Posterior vena cava (tissue), 2 donors: ENCODE results near the gene CEP162. TPM values are rescaled to one million over a fixed set of nuclear protein-coding genes. Genes with fewer than 3 reads are reported as not detected.
"Not testable (repeated sequence)": the region's sequence is repeated elsewhere in the genome, so short reads cannot be mapped to it uniquely, and the experiment has no call there.

Experiments
- DNase-seq: peaks from one replicate; pipeline ENCODE4 v3.0.0-alpha.2; 2020; ENCODE audit warnings: low spot score
- intact Hi-C, 2 donors: fragments of 100-400 bp; cut with DNase I; formaldehyde crosslinking; loops; one replicate each; pipeline versions ENCODE4 v1.14.1 to v1.14.2; 2022 to 2023
- total RNA-seq, 2 donors: library from RNA; stranded (reverse); fragmentation: NEBNext Ultra II Directional; extraction: Animal tissue kit (Norgen Biotek cat#: 25700); gene quantifications; one replicate each; pipeline ENCODE4 v1.2.1, GENCODE V29; 2021
- donor health status: DM: yes; HTN: yes; CAD: no.
- donor health status: DM: yes; HTN: yes; CAD: no.

CEP162 gene
- total RNA-seq, 2 donors from 2014 or later: 9.4 to 11.8 TPM

GRCh38 chr6:84166395-84166794 lies 61.0 kb downstream of the CEP162 start:
- intact Hi-C loops: no loop called here
- no peak for DNase-seq

DNA sequence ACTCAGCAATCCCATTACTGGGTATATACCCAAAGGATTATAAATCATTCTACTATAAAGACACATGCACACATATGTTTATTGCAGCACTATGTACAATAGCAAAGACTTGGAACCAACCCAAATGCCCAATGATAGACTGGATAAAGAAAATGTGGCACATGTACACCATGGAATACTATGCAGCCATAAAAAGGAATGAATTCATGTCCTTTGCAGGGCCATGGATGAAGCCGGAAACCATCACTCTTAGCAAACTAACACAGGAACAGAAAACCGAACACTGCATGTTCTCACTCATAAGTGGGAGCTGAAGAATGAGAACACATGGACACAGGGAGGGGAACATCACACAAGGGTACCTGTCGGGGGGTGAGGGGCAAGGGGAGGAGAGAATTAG lies 63.1 kb downstream of the CEP162 start:
- DNase-seq, intact Hi-C loops: not testable (repeated sequence)

DNA sequence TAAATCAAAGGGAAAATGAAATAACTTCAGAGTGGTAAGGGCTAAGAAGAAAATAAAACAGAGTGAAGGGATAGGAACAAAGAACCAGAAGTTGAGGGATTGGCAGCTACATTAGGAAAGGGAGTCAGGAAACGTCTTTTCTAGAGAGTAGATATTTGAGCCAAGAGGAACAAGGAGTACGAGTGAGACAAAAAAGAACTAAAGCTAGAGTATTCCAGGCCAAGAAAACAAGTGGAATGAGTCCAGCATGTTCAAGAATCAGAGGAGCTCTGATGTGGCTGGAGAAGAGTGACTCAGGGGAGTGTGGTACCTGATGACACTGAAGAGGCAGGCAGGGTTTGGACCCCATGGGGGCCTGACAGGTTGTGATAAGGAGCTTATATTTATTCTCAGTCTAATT lies 66.3 kb downstream of the CEP162 start:
- intact Hi-C loops: no loop called here

GRCh38 chr6:84156306-84156705 lies 71.1 kb downstream of the CEP162 start:
- DNase-seq: no peak
- intact Hi-C loops: no loop called here

More for the DNA sequence above, 66.3 kb downstream of the CEP162 start:
- DNase-seq: no peak

GRCh38 chr6:84151669-84152068 lies 75.8 kb downstream of the CEP162 start:
- DNase-seq: no peak
- intact Hi-C loops: no loop called here

DNA sequence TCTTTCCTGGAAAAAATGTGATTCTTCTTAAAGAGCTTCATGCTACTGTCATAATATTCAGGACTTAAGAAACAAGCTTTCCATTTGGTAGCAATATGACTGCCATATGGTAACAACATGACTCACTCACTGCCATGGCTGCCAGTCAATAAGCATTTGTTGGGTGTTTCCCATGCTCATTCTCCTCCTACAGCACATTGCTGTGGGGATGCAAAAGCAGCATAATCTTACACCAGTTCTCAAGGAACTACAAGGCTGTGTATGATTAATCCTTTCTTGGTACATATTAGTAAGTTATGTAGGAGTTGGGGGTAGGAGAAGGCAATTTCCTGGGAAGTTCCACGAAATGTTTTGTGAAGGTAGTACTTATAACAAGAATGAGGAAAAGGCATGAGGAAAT lies 76.7 kb downstream of the CEP162 start:
- no peak for DNase-seq
- intact Hi-C loops: no loop called here

DNA sequence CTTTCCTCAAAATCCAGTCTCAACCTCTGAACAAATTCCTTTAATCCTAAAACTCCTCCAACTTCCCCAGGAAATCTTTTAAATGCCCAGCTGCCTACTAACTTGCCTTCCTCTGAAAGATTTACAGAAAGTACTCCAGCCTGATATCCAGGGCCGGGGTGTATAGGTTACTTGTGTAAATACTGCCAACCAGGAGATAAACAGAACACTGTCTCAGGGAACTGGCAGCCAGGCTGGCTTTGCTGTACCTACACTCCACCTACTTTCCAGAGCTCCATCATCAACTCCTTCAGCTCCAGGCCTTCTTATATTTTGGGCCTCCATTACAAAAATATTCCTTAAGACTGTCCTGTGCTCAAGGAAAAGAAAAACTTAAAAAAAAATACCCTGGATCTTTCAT lies 85.9 kb downstream of the CEP162 start:
- DNase-seq: no peak
- intact Hi-C loops: no loop called here

GRCh38 chr6:84139311-84139710 lies 88.1 kb downstream of the CEP162 start:
- intact Hi-C loops: no loop called here
- DNase-seq: no peak

DNA sequence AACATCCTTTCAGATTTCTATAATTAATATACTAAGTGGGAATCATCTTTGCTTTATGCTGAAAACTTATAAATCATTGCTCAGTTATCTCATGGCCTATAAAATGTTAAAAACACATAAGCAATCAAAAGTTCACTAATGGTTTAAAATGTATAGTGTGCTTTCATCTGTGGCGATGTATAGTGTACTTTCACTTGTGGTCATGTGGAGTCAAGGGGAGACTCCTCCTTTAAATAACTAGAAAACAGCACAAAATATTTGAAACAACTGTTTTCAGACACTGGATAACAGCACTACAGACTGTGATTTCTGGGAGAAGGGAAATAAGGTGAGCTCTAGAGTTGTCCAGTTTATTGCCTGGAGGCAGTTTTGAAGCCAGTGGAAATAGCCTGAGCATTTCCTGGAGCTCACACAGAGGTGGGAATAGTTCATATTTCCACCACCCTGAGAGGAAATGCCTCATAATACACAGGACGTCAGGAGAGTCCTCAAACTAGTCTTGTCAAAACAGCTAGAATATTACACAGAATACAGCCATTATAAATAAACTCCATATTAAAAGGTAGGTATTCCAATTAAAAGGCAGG lies 89.4 kb downstream of the CEP162 start:
- DNase-seq: no peak
- intact Hi-C loops: no loop called here

DNA sequence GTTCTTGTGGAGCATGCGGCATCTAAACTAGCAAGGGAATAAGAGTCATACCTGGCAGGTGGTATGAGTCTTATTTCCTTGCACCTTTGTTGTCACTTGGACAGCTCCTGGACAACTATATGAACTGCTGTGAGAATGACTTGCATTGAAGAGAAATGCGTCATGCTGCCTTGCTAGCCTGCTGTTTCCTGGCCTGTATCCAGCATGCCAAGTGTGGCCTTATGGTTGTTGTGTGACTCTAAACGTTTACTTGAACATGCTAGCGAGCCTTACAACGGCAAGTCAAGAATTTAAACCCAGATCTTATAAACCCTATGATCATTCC lies 90.4 kb downstream of the CEP162 start:
- no peak for DNase-seq
- intact Hi-C loops: no loop called here

DNA sequence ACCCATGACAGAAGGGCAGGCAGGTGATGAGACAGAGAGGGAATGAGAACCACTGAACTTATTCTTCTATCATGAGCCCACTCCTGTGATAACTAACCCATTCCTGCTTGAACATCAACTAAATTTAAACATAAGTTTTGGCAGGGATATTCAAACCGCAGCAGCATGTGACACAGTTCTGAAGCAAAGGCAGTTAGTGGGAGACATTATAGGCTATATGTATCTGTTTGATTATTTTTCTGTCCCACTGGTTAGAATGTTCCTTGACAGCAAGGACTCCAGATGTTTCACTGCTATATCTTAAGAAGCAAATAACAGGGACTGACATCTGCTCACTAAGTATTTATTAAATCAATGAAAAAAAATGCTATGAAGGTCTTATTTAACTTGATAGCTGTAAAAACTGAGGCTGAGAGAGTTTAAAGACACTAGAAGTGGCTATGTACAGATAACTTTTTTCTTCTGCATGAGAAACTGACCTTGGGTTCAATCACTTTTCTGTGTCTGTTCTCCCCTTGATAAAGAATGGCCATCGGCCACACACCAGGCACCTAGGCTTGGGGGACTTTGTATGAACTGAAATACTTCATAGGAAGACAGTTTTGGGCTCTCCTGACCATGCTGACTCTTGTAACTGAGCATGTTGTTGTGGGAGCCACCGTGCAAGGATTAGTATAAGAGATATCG lies 90.9 kb downstream of the CEP162 start:
- no peak for DNase-seq
- intact Hi-C loops: no loop called here

DNA sequence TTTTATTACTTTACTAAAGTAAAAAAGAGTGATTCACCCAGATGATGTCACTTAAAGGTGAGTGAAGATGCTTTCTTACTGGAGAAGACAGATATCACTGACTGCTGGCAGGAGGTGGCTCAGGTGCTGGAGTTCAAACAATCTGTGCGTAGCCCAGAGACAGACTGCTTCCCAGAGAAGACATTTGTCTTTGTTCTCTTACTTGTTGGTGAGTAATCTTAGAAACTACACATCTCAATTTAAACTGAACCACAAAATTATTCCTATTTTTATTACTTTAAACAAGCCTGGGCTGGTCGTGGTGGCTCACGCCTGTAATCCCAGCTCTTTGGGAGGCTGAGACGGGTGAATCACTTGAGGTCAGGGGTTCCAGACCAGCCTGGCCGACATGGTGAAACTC lies 92.2 kb downstream of the CEP162 start:
- intact Hi-C loops: no loop called here
- no peak for DNase-seq

DNA sequence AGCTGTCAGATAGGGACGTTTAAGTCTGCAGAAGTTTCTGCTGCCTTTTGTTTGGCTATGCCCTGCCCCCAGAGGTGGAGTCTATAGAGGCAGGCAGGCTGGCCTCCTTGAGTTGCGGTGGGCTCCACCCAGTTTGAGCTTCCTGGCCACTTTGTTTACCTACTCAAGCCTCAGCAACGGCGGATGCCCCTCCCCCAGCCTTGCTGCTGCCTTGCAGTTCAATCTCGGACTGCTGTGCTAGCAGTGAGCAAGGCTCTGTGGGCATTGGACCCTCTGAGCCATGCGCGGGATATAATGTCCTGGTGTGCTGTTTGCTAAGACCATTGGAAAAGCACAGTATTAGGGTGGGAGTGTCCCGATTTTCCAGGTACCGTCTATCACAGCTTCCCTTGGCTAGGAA lies 94.1 kb downstream of the CEP162 start:
- DNase-seq, intact Hi-C loops: not testable (repeated sequence)

GRCh38 chr6:84129588-84129987 lies 97.9 kb downstream of the CEP162 start:
- intact Hi-C loops, DNase-seq: not testable (repeated sequence)

DNA sequence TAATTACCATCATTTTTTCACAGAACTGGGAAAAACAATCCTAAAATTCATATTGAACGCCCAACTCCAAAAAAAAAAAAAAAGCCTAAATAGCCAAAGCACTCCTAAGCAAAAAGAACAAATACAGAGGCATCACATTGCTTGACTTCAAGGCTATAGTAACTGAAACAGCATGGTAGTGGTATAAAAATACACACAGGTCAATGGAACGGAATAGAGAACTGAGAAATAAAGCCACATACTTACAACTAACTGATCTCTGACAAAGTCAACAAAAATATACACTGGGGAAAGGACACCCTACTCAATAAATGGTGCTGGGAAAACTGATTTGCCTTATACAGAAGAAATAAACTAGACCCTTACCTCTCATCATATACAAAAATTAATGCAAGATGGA lies 104.3 kb downstream of the CEP162 start:
- intact Hi-C loops: no loop called here
- DNase-seq: no peak

DNA sequence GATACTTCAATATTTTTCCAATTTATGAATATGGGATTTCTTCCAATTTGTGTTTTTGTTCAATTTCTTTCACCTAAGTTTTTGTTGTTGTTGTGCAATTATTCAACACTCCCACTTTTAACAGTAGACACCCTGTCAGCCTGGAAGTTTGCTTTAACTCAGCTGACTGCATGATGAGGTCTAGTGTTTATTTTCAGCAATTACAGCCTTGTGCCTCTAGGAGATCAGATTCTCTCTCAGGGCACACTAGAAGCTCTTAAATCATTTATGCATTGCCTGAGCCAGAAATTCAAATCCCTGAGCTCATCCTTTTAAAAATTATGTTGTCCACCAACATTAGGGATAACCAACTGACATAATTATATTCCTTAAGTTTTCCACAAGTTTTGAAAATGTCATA lies 108.2 kb downstream of the CEP162 start:
- DNase-seq: no peak
- intact Hi-C loops: no loop called here

DNA sequence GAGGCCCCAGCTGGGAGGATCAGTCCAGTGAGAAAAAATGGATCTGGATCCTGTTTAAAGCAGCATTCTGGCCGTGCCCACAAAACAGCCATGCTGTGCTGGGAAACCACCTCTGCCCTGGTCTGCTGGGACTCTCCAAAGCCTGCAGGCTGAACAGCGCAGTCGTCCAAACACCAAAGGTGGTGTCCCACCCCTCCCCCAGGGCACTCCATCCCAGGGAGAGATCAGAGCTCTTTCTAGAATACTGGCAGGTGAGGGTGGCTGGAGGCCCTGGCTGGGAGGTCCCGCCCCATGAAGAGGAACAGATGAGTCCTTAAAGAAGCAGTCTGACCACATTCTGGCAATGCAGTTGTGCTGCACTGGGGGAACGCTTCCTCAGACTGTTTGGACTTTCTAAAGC lies 109.3 kb downstream of the CEP162 start:
- DNase-seq: no peak
- intact Hi-C loops: no loop called here

GRCh38 chr6:84114933-84115594 lies 112.4 kb downstream of the CEP162 start:
- intact Hi-C loops, DNase-seq: not testable (repeated sequence)

GRCh38 chr6:84111351-84111750 lies 116.1 kb downstream of the CEP162 start:
- intact Hi-C loops, DNase-seq: not testable (repeated sequence)

- DNase-seq: no peak
- intact Hi-C loops: no loop called here
These were observed 119.9 kb downstream of the CEP162 start for GRCh38 chr6:84107495-84107894.
